HEK293 (cell line): ENCODE data around the gene HES7.

Experiments
- CTCF ChIA-PET: fragments of 350-600 bp; formaldehyde crosslinking; extraction: SDS; loops from one replicate; lab custom pipeline; 2021; ENCODE audit warnings: antibody characterized with exemption; lab: Yijun Ruan, JAX
- POLR2A ChIA-PET: fragments of 300-600 bp; formaldehyde crosslinking; extraction: SDS; loops from one replicate; lab custom pipeline; 2020; ENCODE audit warnings: antibody characterized with exemption, inconsistent platforms; lab: Yijun Ruan, JAX
- H3K27ac ChIP-seq: fragments of 200-500 bp; sonication (Bioruptor generic); 2 replicates; pipeline ENCODE4 v1.5.1; 2014; ENCODE audit warnings: low read depth, low read length, control low read depth, inconsistent platforms; ENCODE audit errors: extremely low read depth
- H3K36me3 ChIP-seq, 2 experiments: fragments of 200-500 bp in 1 of 2; sonication (Bioruptor generic) in 1 of 2; 1 replicate in 1 of 2; 2 replicates in 1 of 2; pipeline ENCODE4 v1.5.1; 2014 to 2017; ENCODE audit warnings: inconsistent platforms in 2 of 2, low read length in 2 of 2; ENCODE audit not compliant: control insufficient read depth in 2 of 2, insufficient read depth in 1 of 2
- H3K4me1 ChIP-seq: fragments of 200-500 bp; sonication (Bioruptor generic); 2 replicates; pipeline ENCODE4 v1.5.1; 2014; ENCODE audit warnings: mild to moderate bottlenecking, low read length, inconsistent platforms; ENCODE audit not compliant: control insufficient read depth, insufficient read depth
- H3K4me3 ChIP-seq: 2 replicates; pipeline ENCODE4 v1.5.1; 2011; ENCODE audit warnings: low read depth, mild to moderate bottlenecking, control low read depth, low read length, moderate library complexity
- H3K9me3 ChIP-seq: fragments of 200-500 bp; sonication (Bioruptor generic); 2 replicates; pipeline ENCODE4 v1.5.1; 2014; ENCODE audit warnings: low read depth, low read length, inconsistent platforms; ENCODE audit not compliant: control insufficient read depth, insufficient read depth
- FEZF1 ChIP-seq: fragments of 450-650 bp; formaldehyde crosslinking; IDR thresholded peaks from 2 replicates; pipeline ENCODE4 v1.5.1; 2016; ENCODE audit warnings: missing biosample characterization, missing genetic modification characterization
- HIC1 ChIP-seq: fragments of 450-650 bp; formaldehyde crosslinking; IDR thresholded peaks from 2 replicates; pipeline ENCODE4 v1.5.1; 2016; ENCODE audit warnings: missing biosample characterization, missing genetic modification characterization
- IKZF3 ChIP-seq: fragments of 450-650 bp; IDR thresholded peaks from 2 replicates; pipeline ENCODE4 v1.5.0; 2018; ENCODE audit warnings: missing biosample characterization, mild to moderate bottlenecking, missing genetic modification characterization, moderate library complexity
- PATZ1 ChIP-seq: fragments of 450-650 bp; formaldehyde crosslinking; IDR thresholded peaks from 2 replicates; pipeline ENCODE4 v1.5.1; 2016; ENCODE audit warnings: missing biosample characterization, missing genetic modification characterization
- ZBTB1 ChIP-seq: fragments of 450-650 bp; formaldehyde crosslinking; IDR thresholded peaks from 2 replicates; pipeline ENCODE4 v1.5.1; 2016; ENCODE audit warnings: missing biosample characterization, missing genetic modification characterization
- ZBTB10 ChIP-seq: fragments of 450-650 bp; formaldehyde crosslinking; IDR thresholded peaks from 2 replicates; pipeline ENCODE4 v1.5.1; 2016; ENCODE audit warnings: missing biosample characterization, missing genetic modification characterization
- ZBTB26 ChIP-seq: fragments of 450-650 bp; formaldehyde crosslinking; optimal IDR thresholded peaks from 2 replicates; pipeline ENCODE3; 2016; ENCODE audit warnings: missing biosample characterization, mild to moderate bottlenecking, missing genetic modification characterization
- ZNF133 ChIP-seq: fragments of 450-650 bp; formaldehyde crosslinking; IDR thresholded peaks from 2 replicates; pipeline ENCODE4 v1.5.1; 2016; ENCODE audit warnings: missing biosample characterization, missing genetic modification characterization
- ZNF335 ChIP-seq: fragments of 450-650 bp; formaldehyde crosslinking; conservative IDR thresholded peaks from 2 replicates; pipeline ENCODE4 v1.5.1; 2016; ENCODE audit warnings: missing biosample characterization, missing genetic modification characterization
- ZNF341 ChIP-seq: fragments of 450-650 bp; formaldehyde crosslinking; IDR thresholded peaks from 2 replicates; pipeline ENCODE4; 2016; ENCODE audit warnings: low read depth, missing biosample characterization, missing genetic modification characterization
- TF ChIP-seq, protein P1 (sequence below): IDR thresholded peaks from 2 replicates; pipeline ENCODE4 v1.6.1; 2011; ENCODE audit warnings: mild to moderate bottlenecking, low read depth, low read length, borderline replicate concordance
- TF ChIP-seq, protein P2 (sequence below): fragments of 450-650 bp; formaldehyde crosslinking; IDR thresholded peaks from 2 replicates; pipeline ENCODE4 v1.5.1; 2016; ENCODE audit warnings: missing biosample characterization, missing genetic modification characterization
- TF ChIP-seq, protein P3 (sequence below): sonication (generic); formaldehyde crosslinking; IDR thresholded peaks from 2 replicates; pipeline ENCODE4 v1.8.1; 2022; ENCODE audit warnings: mild to moderate bottlenecking, moderate library complexity, missing genetic modification reagents
- TF ChIP-seq, protein P4 (sequence below): fragments of 450-650 bp; formaldehyde crosslinking; IDR thresholded peaks from 2 replicates; pipeline ENCODE4 v1.5.1; 2016; ENCODE audit warnings: missing biosample characterization, missing genetic modification characterization

HES7 gene

DNA sequence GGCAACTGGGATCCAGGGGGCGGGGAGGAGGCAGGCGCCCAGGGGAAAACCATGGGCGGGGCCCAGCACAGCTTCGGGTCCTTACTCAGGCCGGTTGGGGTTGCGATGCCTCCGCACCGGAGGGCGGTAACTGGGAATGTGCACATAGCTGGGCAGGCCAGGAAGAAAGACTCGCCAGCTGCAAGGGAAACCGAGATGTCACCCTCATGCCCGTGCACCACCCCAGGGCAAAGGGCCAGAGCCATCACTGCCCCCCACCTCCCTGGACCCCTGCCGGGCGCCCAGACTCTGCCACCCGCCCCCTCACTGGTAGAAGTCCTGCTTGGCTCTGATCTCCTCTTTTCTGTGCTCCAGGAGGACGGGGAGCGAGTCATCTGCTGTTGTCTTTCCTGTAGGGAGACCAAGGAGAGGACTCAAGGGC lies 43.1 kb downstream of the HES7 start:
- ChIA-PET POLR2A (no interaction called here), CTCF (interaction anchor here (0.7 to 27.3 kb wide), 9 partner anchors 8 to 233 kb away, joined by 3 to 561 read pairs (median 3); partner anchors contain the start of gene ALOX12B)
- Histone ChIP-seq H3K36me3 (peaks cover 0 to 5% of the 10 kb centered on the region in 2 experiments; a peak in 1 of 3 replicates), H3K4me1 (peaks cover 7% of the 10 kb centered on the region), H3K4me3 (no peak overlapping the region), H3K27ac (no peak overlapping the region)
- TF ChIP-seq, protein P1, sequence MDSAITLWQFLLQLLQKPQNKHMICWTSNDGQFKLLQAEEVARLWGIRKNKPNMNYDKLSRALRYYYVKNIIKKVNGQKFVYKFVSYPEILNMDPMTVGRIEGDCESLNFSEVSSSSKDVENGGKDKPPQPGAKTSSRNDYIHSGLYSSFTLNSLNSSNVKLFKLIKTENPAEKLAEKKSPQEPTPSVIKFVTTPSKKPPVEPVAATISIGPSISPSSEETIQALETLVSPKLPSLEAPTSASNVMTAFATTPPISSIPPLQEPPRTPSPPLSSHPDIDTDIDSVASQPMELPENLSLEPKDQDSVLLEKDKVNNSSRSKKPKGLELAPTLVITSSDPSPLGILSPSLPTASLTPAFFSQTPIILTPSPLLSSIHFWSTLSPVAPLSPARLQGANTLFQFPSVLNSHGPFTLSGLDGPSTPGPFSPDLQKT = no peak
- TF ChIP-seq HIC1 (tag by site-specific recombination) = 0 out of 2 replicates have a peak, but pooled peaks have one; percentile 14
- TF ChIP-seq, all 188 proteins: peak for 1
- no peaks in the 10 kb centered on the region; the same call in 1 of the 2 replicates for H3K9me3 ChIP-seq

DNA sequence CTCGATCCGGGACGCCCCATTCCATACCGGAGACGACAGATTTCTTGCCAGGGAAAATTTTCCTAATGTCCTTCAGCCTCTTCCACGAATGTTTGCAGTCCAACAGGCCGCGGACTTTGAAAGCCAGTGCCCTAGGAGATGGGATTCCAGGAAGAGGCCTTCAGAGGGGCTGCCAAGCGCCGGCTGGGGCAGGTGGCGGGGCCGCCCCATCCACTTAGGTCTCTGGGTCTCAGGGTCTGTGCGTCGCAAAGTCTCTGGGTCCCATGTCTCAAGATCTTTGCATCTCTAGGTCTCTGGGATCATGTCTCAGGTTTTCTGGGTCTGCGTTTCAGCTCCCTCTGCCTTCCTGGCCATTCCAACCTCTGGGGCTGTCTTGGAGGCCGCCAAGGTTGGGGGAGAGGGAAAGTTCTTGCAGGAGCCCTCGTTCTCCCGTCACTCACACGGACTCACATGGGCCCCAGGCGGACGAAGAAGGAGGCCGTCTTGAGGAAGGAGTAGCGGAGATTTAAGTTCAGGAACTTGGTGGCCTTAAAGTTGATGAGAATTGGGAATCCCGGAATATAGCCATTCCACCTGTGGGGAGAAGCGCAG lies 43.6 kb downstream of the HES7 start:
- TF ChIP-seq PATZ1 (tag by site-specific recombination) = 0 out of 2 replicates have a peak, but pooled peaks have one; percentile 15
- peak; percentile 79 for TF ChIP-seq ZNF335 (tag by site-specific recombination)
- TF ChIP-seq ZBTB10 (tag by site-specific recombination) = no peak
- TF ChIP-seq, protein P2, sequence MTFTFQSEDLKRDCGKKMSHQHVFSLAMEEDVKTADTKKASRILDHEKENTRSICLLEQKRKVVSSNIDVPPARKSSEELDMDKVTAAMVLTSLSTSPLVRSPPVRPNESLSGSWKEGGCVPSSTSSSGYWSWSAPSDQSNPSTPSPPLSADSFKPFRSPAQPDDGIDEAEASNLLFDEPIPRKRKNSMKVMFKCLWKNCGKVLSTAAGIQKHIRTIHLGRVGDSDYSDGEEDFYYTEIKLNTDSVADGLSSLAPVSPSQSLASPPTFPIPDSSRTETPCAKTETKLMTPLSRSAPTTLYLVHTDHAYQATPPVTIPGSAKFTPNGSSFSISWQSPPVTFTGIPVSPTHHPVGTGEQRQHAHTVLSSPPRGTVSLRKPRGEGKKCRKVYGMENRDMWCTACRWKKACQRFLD (tag by site-specific recombination) = no peak
- TF ChIP-seq ZNF133 = no peak
- no peak for TF ChIP-seq FEZF1 (tag by site-specific recombination)
- no peak for TF ChIP-seq ZBTB26 (tag by site-specific recombination)
- no peak for TF ChIP-seq ZBTB1
- TF ChIP-seq, protein P3, sequence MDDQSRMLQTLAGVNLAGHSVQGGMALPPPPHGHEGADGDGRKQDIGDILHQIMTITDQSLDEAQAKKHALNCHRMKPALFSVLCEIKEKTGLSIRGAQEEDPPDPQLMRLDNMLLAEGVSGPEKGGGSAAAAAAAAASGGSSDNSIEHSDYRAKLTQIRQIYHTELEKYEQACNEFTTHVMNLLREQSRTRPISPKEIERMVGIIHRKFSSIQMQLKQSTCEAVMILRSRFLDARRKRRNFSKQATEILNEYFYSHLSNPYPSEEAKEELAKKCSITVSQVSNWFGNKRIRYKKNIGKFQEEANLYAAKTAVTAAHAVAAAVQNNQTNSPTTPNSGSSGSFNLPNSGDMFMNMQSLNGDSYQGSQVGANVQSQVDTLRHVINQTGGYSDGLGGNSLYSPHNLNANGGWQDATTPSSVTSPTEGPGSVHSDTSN (CRISPR knock-in tag) = no peak
- TF ChIP-seq, protein P4, sequence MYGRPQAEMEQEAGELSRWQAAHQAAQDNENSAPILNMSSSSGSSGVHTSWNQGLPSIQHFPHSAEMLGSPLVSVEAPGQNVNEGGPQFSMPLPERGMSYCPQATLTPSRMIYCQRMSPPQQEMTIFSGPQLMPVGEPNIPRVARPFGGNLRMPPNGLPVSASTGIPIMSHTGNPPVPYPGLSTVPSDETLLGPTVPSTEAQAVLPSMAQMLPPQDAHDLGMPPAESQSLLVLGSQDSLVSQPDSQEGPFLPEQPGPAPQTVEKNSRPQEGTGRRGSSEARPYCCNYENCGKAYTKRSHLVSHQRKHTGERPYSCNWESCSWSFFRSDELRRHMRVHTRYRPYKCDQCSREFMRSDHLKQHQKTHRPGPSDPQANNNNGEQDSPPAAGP (tag by site-specific recombination) = no peak
- TF ChIP-seq ZNF341 = peak; percentile 59
- peak; percentile 43; the same call in 1 of the 2 replicates for TF ChIP-seq IKZF3
- peak overlapping the region; percentile 55 for H3K4me3 ChIP-seq
- peaks cover 7% of the 10 kb centered on the region for H3K4me1 ChIP-seq
- H3K9me3 ChIP-seq = no peaks in the 10 kb centered on the region; the same call in 1 of the 2 replicates
- ChIA-PET CTCF (interaction anchor here (0.6 to 27.3 kb wide), 12 partner anchors 8 to 233 kb away, joined by 3 to 561 read pairs (median 6); partner anchors contain the start of gene ALOX12B), POLR2A (interaction anchor here (1.0 to 1.3 kb wide), 2 partner anchors 39 to 235 kb away, joined by 3 to 7 read pairs; no protein-coding TSS in a partner anchor)
- peak overlapping the region; percentile 32; the same call in 1 of the 2 replicates for H3K27ac ChIP-seq
- peaks cover 0 to 5% of the 10 kb centered on the region in 2 experiments; a peak in 1 of 3 replicates for H3K36me3 ChIP-seq
